H9 (cell line): Measurements from ENCODE around the gene NMRAL1. TPM values are rescaled to one million over a fixed set of nuclear protein-coding genes. Genes with fewer than 3 reads are reported as not detected.

ENCODE experiments used
- DNase-seq: peaks from one replicate; pipeline ENCODE4 v3.0.0-alpha.2; 2017
- H2AFZ ChIP-seq: one replicate; pipeline ENCODE4 v1.6.1; 2013; ENCODE audit warnings: mild to moderate bottlenecking, low read length, control low read depth, moderate library complexity
- H2AK5ac ChIP-seq: 2 replicates; pipeline ENCODE4 v1.6.1; 2013; ENCODE audit warnings: low read length, control low read depth, mixed read lengths; ENCODE audit not compliant: insufficient read length
- H2BK120ac ChIP-seq: one replicate; pipeline ENCODE4 v1.6.1; 2013; ENCODE audit warnings: low read depth, mild to moderate bottlenecking, low read length, control low read depth, inconsistent platforms; ENCODE audit not compliant: poor library complexity, severe bottlenecking
- H2BK12ac ChIP-seq: 2 replicates; pipeline ENCODE4 v1.6.1; 2013; ENCODE audit warnings: low read length, control low read depth, mixed read lengths, low read depth; ENCODE audit not compliant: insufficient read length
- H2BK15ac ChIP-seq: 2 replicates; pipeline ENCODE4 v1.6.1; 2013; ENCODE audit warnings: low read depth, low read length, control low read depth
- H2BK20ac ChIP-seq: one replicate; pipeline ENCODE4 v1.6.1; 2013; ENCODE audit warnings: low read depth, mild to moderate bottlenecking, low read length, control low read depth, inconsistent platforms; ENCODE audit not compliant: poor library complexity, severe bottlenecking
- H2BK5ac ChIP-seq: 2 replicates; pipeline ENCODE4 v1.6.1; 2013; ENCODE audit warnings: low read length, control low read depth, mixed read lengths; ENCODE audit not compliant: insufficient read length
- H3K14ac ChIP-seq: 2 replicates; pipeline ENCODE4 v1.6.1; 2013; ENCODE audit warnings: low read length, control low read depth; ENCODE audit not compliant: insufficient read depth
- H3K18ac ChIP-seq: 2 replicates; pipeline ENCODE4 v1.6.1; 2013; ENCODE audit warnings: low read depth, mild to moderate bottlenecking, mixed read lengths, low read length, control low read depth; ENCODE audit not compliant: insufficient read length
- H3K23ac ChIP-seq: 2 replicates; pipeline ENCODE4 v1.6.1; 2013; ENCODE audit warnings: low read length, control low read depth, mixed read lengths, low read depth; ENCODE audit not compliant: insufficient read length
- H3K23me2 ChIP-seq: 2 replicates; pipeline ENCODE4 v1.6.1; 2013; ENCODE audit warnings: low read depth, mild to moderate bottlenecking, mixed read lengths, low read length, control low read depth; ENCODE audit not compliant: insufficient read length, poor library complexity, severe bottlenecking
- H3K27ac ChIP-seq: 2 replicates; pipeline ENCODE4 v1.5.1; 2013; ENCODE audit warnings: low read length, control low read depth, mixed read lengths, low read depth; ENCODE audit not compliant: insufficient read length
- H3K27me3 ChIP-seq: 2 replicates; pipeline ENCODE4 v1.6.1; 2013; ENCODE audit warnings: low read length, control low read depth, inconsistent platforms; ENCODE audit not compliant: insufficient read depth
- H3K4ac ChIP-seq: 2 replicates; pipeline ENCODE4 v1.6.1; 2013; ENCODE audit warnings: low read depth, mild to moderate bottlenecking, control low read depth, inconsistent platforms, low read length, moderate library complexity
- H3K4me1 ChIP-seq: 2 replicates; pipeline ENCODE4 v1.6.1; 2013; ENCODE audit warnings: low read length, control low read depth, inconsistent platforms; ENCODE audit not compliant: insufficient read depth
- H3K4me2 ChIP-seq: 2 replicates; pipeline ENCODE4 v1.6.1; 2013; ENCODE audit warnings: low read length, control low read depth, mixed read lengths; ENCODE audit not compliant: insufficient read length, insufficient read depth
- H3K56ac ChIP-seq: 2 replicates; pipeline ENCODE4 v1.6.1; 2013; ENCODE audit warnings: low read depth, mild to moderate bottlenecking, mixed read lengths, low read length, control low read depth; ENCODE audit not compliant: insufficient read length
- H3K79me1 ChIP-seq: 2 replicates; pipeline ENCODE4 v1.6.1; 2013; ENCODE audit warnings: low read depth, mild to moderate bottlenecking, moderate library complexity, low read length, control low read depth, inconsistent platforms; ENCODE audit not compliant: insufficient read depth, poor library complexity, severe bottlenecking
- H3K79me2 ChIP-seq: 2 replicates; pipeline ENCODE4 v1.6.1; 2013; ENCODE audit warnings: low read length, control low read depth, inconsistent platforms; ENCODE audit not compliant: insufficient read depth
- H3K9ac ChIP-seq: 2 replicates; pipeline ENCODE4 v1.6.1; 2013; ENCODE audit warnings: low read length, control low read depth, mixed read lengths; ENCODE audit not compliant: insufficient read length; ENCODE audit errors: extremely low read depth
- H3K9me3 ChIP-seq: one replicate; pipeline ENCODE4 v1.6.1; 2013; ENCODE audit warnings: low read depth, low read length, inconsistent platforms; ENCODE audit not compliant: control insufficient read depth
- H3T11ph ChIP-seq: one replicate; pipeline ENCODE4 v1.6.1; 2013; ENCODE audit warnings: mild to moderate bottlenecking, low read length, control low read depth, inconsistent platforms
- H4K20me1 ChIP-seq: one replicate; pipeline ENCODE4 v1.6.1; 2013; ENCODE audit not compliant: control insufficient read depth, insufficient read length, insufficient read depth
- H4K5ac ChIP-seq: 2 replicates; pipeline ENCODE4 v1.6.1; 2013; ENCODE audit warnings: low read depth, mild to moderate bottlenecking, mixed read lengths, low read length, control low read depth; ENCODE audit not compliant: insufficient read length
- H4K8ac ChIP-seq: replicated peaks from 2 replicates; pipeline ENCODE4 v1.6.1; 2013; ENCODE audit warnings: low read length, control low read depth, mixed read lengths, low read depth; ENCODE audit not compliant: insufficient read length
- H4K91ac ChIP-seq: 2 replicates; pipeline ENCODE4 v1.6.1; 2013; ENCODE audit warnings: low read depth, mild to moderate bottlenecking, moderate library complexity, mixed read lengths, low read length, control low read depth; ENCODE audit not compliant: insufficient read length
- H3K27ac Mint-ChIP-seq, 3 experiments: 2 replicates in 2 of 3; 3 replicates in 1 of 3; pipeline ENCODE4 v1.8.0; 2020 to 2021; ENCODE audit warnings: mixed read lengths in 3 of 3, mild to moderate bottlenecking in 1 of 3, moderate library complexity in 1 of 3
- H3K27me3 Mint-ChIP-seq: 2 replicates; pipeline ENCODE4 v1.8.0; 2021; ENCODE audit warnings: low read depth, mild to moderate bottlenecking, moderate library complexity, mixed read lengths
- H3K36me3 Mint-ChIP-seq, 3 experiments: 2 replicates in 2 of 3; 3 replicates in 1 of 3; pipeline ENCODE4 v1.8.0; 2020 to 2021; ENCODE audit warnings: low read depth in 3 of 3, mixed read lengths in 3 of 3; ENCODE audit not compliant: insufficient read depth in 1 of 3
- H3K4me1 Mint-ChIP-seq, 2 experiments: 2 replicates each; pipeline ENCODE4 v1.8.0; 2020; ENCODE audit warnings: mixed read lengths in 2 of 2
- H3K4me3 Mint-ChIP-seq, 2 experiments: 2 replicates in 1 of 2; 3 replicates in 1 of 2; pipeline ENCODE4 v1.8.0; 2020 to 2021; ENCODE audit warnings: mild to moderate bottlenecking in 2 of 2, mixed read lengths in 2 of 2, moderate library complexity in 1 of 2
- H3K9me3 Mint-ChIP-seq, 2 experiments: 2 replicates in 1 of 2; 3 replicates in 1 of 2; pipeline ENCODE4 v1.8.0; 2020; ENCODE audit warnings: mild to moderate bottlenecking in 2 of 2, mixed read lengths in 2 of 2, moderate library complexity in 1 of 2
- WGBS: extraction: QIAGEN DNeasy Blood & Tissue Kit; methylation state at CpG from one replicate; pipeline ENCODE4 v1.1.7; 2013; ENCODE audit warnings: missing lambda C conversion rate, low lambda C conversion rate, mixed read lengths; ENCODE audit not compliant: insufficient read length; ENCODE audit errors: extremely low coverage; 5-methylcytosine and 5-hydroxymethylcytosine counted together
- total RNA-seq: library from RNA; stranded (reverse); gene quantifications from 2 replicates; pipeline ENCODE4 v1.2.1, GENCODE V29; 2021
- TF ChIP-seq, protein P1 (sequence below): fragments of 200-600 bp; sonication (generic); conservative IDR thresholded peaks from 3 replicates; pipeline ENCODE4 v1.8.0; 2021; ENCODE audit warnings: antibody characterized with exemption, mild to moderate bottlenecking

Gene NMRAL1
- total RNA-seq, 1 experiment from 2014 or later: 78.9 TPM

DNA sequence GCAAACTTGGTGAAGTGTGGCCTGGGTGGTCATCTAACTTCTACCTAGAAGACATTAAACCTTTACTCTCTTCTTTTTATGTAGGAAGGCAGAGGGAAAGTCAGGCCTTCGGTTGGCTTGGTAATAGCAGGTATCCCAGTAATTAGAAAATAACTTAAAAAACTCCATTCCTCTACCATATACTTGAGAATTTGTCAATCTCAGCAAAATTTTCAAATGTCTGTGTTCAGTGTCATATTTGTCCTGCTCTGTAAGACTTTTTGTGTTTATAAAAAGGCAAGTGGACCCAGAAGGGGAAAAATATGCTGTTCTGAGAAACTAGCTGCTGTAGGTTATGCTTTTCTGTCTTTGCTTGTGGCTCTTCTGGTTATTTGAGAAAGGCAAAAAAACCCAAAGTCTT lies 7.5 kb upstream of the NMRAL1 start:
- Histone ChIP-seq H4K91ac (no peak overlapping the region), H3T11ph (no peak overlapping the region), H3K9ac (peak overlapping the region; percentile 22), H3K56ac (no peak overlapping the region), H4K20me1 (no peaks in the 10 kb centered on the region), H3K79me2 (no peaks in the 10 kb centered on the region; the same call in 1 of the 2 replicates), H3K23ac (peak overlapping the region; percentile 70), H2BK12ac (no peak overlapping the region), H4K5ac (no peak overlapping the region), H3K4me2 (no peak overlapping the region), H2BK5ac (peak overlapping the region; percentile 64), H3K27me3 (no peaks in the 10 kb centered on the region), H2BK15ac (no peak overlapping the region), H3K4ac (no peak overlapping the region), H2BK20ac (no peak overlapping the region), H4K8ac (no peak overlapping the region), H3K14ac (no peak overlapping the region), H3K79me1 (peaks cover 3% of the 10 kb centered on the region), H3K27ac (no peak overlapping the region), H3K18ac (no peak overlapping the region), H3K23me2 (no peaks in the 10 kb centered on the region), H2AK5ac (no peak overlapping the region), H3K4me1 (no peaks in the 10 kb centered on the region; the same call in 1 of the 2 replicates), H2AFZ (no peak overlapping the region), H3K9me3 (no peaks in the 10 kb centered on the region), H2BK120ac (no peak overlapping the region)
- no peak overlapping the region for H3K4me3 Mint-ChIP-seq
- TF ChIP-seq, protein P1, sequence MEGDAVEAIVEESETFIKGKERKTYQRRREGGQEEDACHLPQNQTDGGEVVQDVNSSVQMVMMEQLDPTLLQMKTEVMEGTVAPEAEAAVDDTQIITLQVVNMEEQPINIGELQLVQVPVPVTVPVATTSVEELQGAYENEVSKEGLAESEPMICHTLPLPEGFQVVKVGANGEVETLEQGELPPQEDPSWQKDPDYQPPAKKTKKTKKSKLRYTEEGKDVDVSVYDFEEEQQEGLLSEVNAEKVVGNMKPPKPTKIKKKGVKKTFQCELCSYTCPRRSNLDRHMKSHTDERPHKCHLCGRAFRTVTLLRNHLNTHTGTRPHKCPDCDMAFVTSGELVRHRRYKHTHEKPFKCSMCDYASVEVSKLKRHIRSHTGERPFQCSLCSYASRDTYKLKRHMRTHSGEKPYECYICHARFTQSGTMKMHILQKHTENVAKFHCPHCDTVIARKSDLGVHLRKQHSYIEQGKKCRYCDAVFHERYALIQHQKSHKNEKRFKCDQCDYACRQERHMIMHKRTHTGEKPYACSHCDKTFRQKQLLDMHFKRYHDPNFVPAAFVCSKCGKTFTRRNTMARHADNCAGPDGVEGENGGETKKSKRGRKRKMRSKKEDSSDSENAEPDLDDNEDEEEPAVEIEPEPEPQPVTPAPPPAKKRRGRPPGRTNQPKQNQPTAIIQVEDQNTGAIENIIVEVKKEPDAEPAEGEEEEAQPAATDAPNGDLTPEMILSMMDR: no peak
- H3K36me3 Mint-ChIP-seq: peaks cover 0 to 18% (median 0%) of the 10 kb centered on the region in 3 experiments; a peak in 3 of 7 replicates
- no peaks in the 10 kb centered on the region; a peak in 1 of 5 replicates for H3K9me3 Mint-ChIP-seq
- no peak overlapping the region; a peak in 1 of 7 replicates for H3K27ac Mint-ChIP-seq
- no peaks in the 10 kb centered on the region for H3K27me3 Mint-ChIP-seq
- no peak for DNase-seq
- WGBS: no CpG with 5 or more reads among the region's 1 CpG
- peaks cover 9 to 17% of the 10 kb centered on the region in 2 experiments for H3K4me1 Mint-ChIP-seq
